Activated naive CD8-positive, alpha-beta T cell treated with anti-CD3 and anti-CD28 coated beads, Interleukin-2, amount 10 ng/mL, durations not matched to agents 7 days and 5 days (primary cell): ENCODE data around the gene ABCA4. TPM values are rescaled to one million over a fixed set of nuclear protein-coding genes. Genes with fewer than 3 reads are reported as not detected.

Source experiments
- ATAC-seq: fragments of 150-1000 bp; cut with Tn5 transposase; one replicate; pipeline ENCODE4 v1.10.0; 2021; ENCODE audit warnings: low read depth, moderate library complexity
- POLR2A ChIA-PET: fragments of 350-600 bp; sonication (Branson Sonifier 250); formaldehyde crosslinking; loops from one replicate; lab custom pipeline; 2021; ENCODE audit warnings: antibody characterized with exemption; lab: Charles Lee
- DNase-seq: peaks from one replicate; pipeline ENCODE4 v3.0.0; 2021
- H3K27ac Mint-ChIP-seq: one replicate; pipeline ENCODE4 v1.8.0; 2022; ENCODE audit warnings: mild to moderate bottlenecking, mixed read lengths
- H3K27me3 Mint-ChIP-seq: one replicate; pipeline ENCODE4 v1.8.0; 2022; ENCODE audit warnings: mild to moderate bottlenecking, moderate library complexity, mixed read lengths
- H3K36me3 Mint-ChIP-seq: one replicate; pipeline ENCODE4 v1.8.0; 2021; ENCODE audit warnings: mild to moderate bottlenecking, mixed read lengths
- H3K4me1 Mint-ChIP-seq: one replicate; pipeline ENCODE4 v1.8.0; 2021; ENCODE audit warnings: mixed read lengths
- H3K4me3 Mint-ChIP-seq: one replicate; pipeline ENCODE4 v1.8.0; 2022; ENCODE audit warnings: mild to moderate bottlenecking, moderate library complexity, mixed read lengths
- H3K9me3 Mint-ChIP-seq: one replicate; pipeline ENCODE4 v1.8.0; 2021; ENCODE audit warnings: mixed read lengths
- total RNA-seq, 2 experiments: library from RNA; stranded (reverse); gene quantifications; one replicate each; pipeline ENCODE4 v1.2.3, GENCODE V29; 2021

The ABCA4 gene
- total RNA-seq, 2 experiments from 2014 or later: not detected

GRCh38 chr1:94027721-94028515 lies 93.0 kb downstream of the ABCA4 start:
- no peak for DNase-seq
- Mint-ChIP-seq H3K4me1 (no peaks in the 10 kb centered on the region), H3K4me3 (no peak overlapping the region), H3K36me3 (no peaks in the 10 kb centered on the region), H3K27ac (no peak overlapping the region), H3K9me3 (no peaks in the 10 kb centered on the region), H3K27me3 (peaks cover 5% of the 10 kb centered on the region)
- no peak for ATAC-seq
- POLR2A ChIA-PET: no interaction called here

- DNase-seq (no peak), ATAC-seq (no peak)
- Mint-ChIP-seq H3K27ac (no peak overlapping the region), H3K4me1 (no peaks in the 10 kb centered on the region), H3K9me3 (no peaks in the 10 kb centered on the region), H3K4me3 (no peak overlapping the region), H3K27me3 (peaks cover 5% of the 10 kb centered on the region), H3K36me3 (no peaks in the 10 kb centered on the region)
- POLR2A ChIA-PET: no interaction called here
Measured at GRCh38 chr1:94026619-94027380, 94.1 kb downstream of the ABCA4 start.

DNA sequence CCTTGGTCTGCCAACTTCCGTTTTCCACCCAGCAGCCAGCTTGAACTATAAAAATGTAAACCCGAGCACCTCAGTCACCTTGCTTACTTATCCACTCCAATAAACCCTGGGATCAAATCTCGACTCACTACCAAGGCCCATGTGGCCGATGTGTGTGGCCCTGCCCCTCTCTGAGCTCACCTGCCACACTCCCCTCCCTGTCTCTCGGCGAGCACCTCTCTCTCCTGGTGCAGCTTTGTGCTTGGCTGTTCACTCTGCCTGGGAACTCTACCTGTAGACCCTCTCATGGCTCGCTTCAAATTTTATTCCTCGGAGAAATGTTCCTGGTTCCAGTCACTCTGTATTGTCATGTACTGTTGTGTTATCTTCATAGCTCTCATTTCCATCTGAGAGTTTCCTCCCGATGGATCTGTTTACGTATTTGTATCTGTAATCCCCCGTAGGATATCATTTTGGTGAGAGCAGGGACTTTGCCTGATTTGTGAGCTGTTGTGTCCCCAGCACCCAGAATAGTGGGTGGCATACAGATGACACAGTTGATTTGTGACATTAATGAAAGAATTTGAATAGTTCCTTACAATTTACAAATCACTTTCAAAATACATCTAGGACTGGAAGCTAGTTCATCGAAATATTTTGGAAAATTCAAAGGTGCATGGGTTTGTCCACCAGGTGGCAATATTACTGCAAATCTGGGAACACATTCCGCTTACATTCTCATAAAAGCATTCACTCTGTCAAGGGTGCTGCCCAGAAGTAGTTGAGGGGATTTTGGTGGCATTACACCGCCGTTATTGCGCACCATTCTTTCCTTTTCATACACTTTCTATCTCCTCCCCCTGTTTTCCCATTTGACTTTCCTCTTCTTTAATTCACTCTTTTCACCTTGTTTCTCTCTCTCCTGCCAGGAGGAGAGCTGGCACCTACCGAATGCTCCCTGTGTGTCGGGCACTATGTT lies 95.3 kb downstream of the ABCA4 start:
- Mint-ChIP-seq H3K9me3 (no peaks in the 10 kb centered on the region), H3K27me3 (peaks cover 7% of the 10 kb centered on the region), H3K36me3 (no peaks in the 10 kb centered on the region), H3K27ac (no peak overlapping the region), H3K4me1 (no peaks in the 10 kb centered on the region), H3K4me3 (no peak overlapping the region)
- POLR2A ChIA-PET: no interaction called here
- ATAC-seq (no peak), DNase-seq (no peak)

DNA sequence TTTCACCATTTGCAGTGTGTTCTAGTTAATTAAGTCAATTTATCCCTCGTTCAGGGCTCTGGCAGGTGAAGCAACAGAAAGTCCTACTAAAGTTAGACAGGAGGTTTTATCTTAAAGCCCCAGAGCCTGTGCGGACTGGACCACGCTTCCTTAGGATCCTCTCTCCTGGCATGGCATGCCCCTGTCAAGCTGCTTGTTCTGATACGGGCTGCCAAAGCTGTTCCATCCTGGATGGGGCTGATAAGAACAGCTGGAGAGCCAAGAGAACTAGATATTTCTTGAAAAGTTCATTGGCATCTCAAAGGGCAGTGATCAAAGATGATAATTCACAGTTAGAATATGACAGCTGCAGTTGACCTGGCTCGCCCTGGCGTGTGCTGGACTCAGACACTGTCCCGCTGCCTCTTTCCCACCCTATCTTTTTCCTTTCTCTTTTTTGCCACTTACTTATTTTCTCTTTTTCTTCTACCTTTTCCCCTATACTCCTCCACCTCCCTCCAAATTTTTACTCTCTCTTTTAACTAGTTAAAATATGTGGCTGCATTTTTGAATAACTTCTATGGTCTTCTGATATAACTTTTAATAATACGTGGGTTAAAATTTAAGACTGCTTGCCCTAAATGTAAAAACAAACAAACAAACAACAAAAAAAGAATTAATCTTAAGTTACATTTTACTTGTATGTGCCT lies 96.7 kb downstream of the ABCA4 start:
- POLR2A ChIA-PET: no interaction called here
- Mint-ChIP-seq H3K4me1 (no peaks in the 10 kb centered on the region), H3K9me3 (no peaks in the 10 kb centered on the region), H3K4me3 (no peak overlapping the region), H3K27ac (no peak overlapping the region), H3K27me3 (peaks cover 7% of the 10 kb centered on the region), H3K36me3 (no peaks in the 10 kb centered on the region)
- DNase-seq (no peak), ATAC-seq (no peak)

GRCh38 chr1:94022471-94023189 lies 98.3 kb downstream of the ABCA4 start:
- Mint-ChIP-seq H3K27me3 (peaks cover 7% of the 10 kb centered on the region), H3K4me1 (peaks cover 2% of the 10 kb centered on the region), H3K4me3 (no peak overlapping the region), H3K36me3 (no peaks in the 10 kb centered on the region), H3K9me3 (no peaks in the 10 kb centered on the region), H3K27ac (no peak overlapping the region)
- POLR2A ChIA-PET: no interaction called here
- DNase-seq: no peak
- no peak for ATAC-seq

GRCh38 chr1:94020764-94021579 lies 100.0 kb downstream of the ABCA4 start:
- no peak for ATAC-seq
- Mint-ChIP-seq H3K4me3 (no peak overlapping the region), H3K4me1 (peaks cover 14% of the 10 kb centered on the region), H3K36me3 (no peaks in the 10 kb centered on the region), H3K27ac (no peak overlapping the region), H3K9me3 (no peaks in the 10 kb centered on the region), H3K27me3 (peaks cover 7% of the 10 kb centered on the region)
- POLR2A ChIA-PET: no interaction called here
- no peak for DNase-seq

DNA sequence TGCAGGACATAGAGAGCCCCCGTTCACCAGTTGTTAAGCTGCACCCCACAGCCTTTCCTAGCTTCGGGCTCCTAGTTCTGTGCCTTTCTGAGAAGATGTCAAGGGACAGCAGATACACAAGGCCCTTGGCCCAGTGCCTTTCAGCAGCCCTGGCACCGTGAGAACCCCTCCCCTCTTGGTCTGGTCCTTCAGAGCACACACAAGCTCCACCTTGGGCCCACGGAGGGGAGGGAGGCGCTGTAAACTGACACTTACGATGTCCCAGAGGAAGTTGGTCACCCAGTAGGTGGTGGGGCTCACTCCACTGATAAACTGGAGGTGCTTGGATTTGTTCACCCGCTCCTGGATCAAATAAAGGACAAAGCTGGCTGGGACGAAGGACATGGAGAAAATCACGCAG lies 101.6 kb downstream of the ABCA4 start:
- no peak for ATAC-seq
- Mint-ChIP-seq H3K9me3 (no peaks in the 10 kb centered on the region), H3K27ac (no peak overlapping the region), H3K36me3 (no peaks in the 10 kb centered on the region), H3K27me3 (peaks cover 7% of the 10 kb centered on the region), H3K4me1 (peaks cover 14% of the 10 kb centered on the region), H3K4me3 (no peak overlapping the region)
- DNase-seq: no peak
- POLR2A ChIA-PET: no interaction called here

GRCh38 chr1:94017155-94017829 lies 103.7 kb downstream of the ABCA4 start:
- H3K9me3 Mint-ChIP-seq: no peaks in the 10 kb centered on the region
- POLR2A ChIA-PET: interaction anchor here (0.6 kb wide), 1 partner anchor 170 kb away, joined by 3 read pairs; no protein-coding TSS in a partner anchor
- H3K4me1 Mint-ChIP-seq: peaks cover 14% of the 10 kb centered on the region
- H3K27ac Mint-ChIP-seq: peak overlapping the region; percentile 78
- DNase-seq (no peak), ATAC-seq (peak; percentile 97)
- peak overlapping the region; percentile 61 for H3K4me3 Mint-ChIP-seq
- H3K36me3 Mint-ChIP-seq: no peaks in the 10 kb centered on the region
- peaks cover 14% of the 10 kb centered on the region for H3K27me3 Mint-ChIP-seq

DNA sequence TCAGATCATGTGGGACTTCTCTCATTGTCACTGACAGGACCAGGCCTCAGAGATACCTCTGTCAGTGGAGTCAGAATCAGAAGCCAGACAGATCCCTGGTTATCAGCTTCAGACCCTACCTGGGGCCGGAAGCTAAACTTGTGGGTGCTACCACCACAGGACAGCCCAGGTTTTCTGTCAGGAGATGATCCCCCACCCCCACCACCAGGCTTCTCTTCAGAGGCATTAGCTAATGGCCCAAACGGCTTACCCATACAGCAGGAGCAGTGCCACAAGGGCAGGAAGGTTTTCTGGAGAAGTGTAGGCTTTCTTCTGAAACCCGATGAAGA lies 105.5 kb downstream of the ABCA4 start:
- DNase-seq (no peak), ATAC-seq (no peak)
- no peaks in the 10 kb centered on the region for H3K9me3 Mint-ChIP-seq
- H3K27me3 Mint-ChIP-seq: peaks cover 12% of the 10 kb centered on the region
- peaks cover 14% of the 10 kb centered on the region for H3K4me1 Mint-ChIP-seq
- H3K36me3 Mint-ChIP-seq: no peaks in the 10 kb centered on the region
- no peak overlapping the region for H3K4me3 Mint-ChIP-seq
- POLR2A ChIA-PET: no interaction called here
- H3K27ac Mint-ChIP-seq: no peak overlapping the region

DNA sequence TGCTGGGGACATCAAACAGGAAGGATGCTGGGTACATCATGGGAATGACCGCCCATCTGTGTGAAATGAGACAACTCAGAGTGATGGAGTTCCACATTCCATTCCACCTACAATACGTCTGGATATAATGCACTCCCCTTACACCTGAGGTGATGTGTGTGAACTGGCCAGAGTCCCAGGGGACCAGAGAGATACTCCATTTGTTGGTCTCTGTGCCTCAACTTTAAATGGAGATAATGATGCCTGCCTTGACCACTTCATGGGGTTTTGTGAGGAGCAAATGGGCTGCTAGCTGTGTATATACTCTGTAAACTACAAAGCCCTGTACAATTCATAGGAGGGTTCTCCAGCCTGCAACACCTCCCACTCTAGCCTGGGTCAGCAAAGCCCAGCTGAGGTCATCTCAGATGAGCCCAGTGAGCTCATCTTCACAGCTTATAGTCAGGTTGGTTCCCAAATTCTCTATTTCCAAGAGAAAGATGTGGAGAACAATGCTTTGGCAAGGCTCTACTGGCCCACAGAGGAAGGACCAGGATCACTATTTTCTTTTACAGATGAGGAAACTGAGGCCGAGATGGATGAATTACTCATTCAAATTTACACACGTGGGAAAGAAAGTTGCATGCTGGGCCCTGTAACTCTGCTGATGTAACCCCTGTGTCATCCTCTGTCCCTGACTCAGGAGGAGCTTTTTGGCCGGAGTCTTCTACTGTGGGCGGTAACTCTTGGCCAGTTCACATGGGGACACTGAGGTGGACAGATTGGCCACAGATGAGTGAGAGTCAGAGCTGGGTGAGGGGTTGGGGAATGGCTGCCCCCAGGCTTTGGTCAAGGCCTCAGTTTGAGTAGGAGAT lies 106.1 kb downstream of the ABCA4 start:
- peaks cover 12% of the 10 kb centered on the region for H3K27me3 Mint-ChIP-seq
- H3K4me1 Mint-ChIP-seq: peaks cover 14% of the 10 kb centered on the region
- no peak overlapping the region for H3K27ac Mint-ChIP-seq
- POLR2A ChIA-PET: no interaction called here
- DNase-seq (no peak), ATAC-seq (no peak)
- H3K36me3 Mint-ChIP-seq: no peaks in the 10 kb centered on the region
- H3K9me3 Mint-ChIP-seq: no peaks in the 10 kb centered on the region
- H3K4me3 Mint-ChIP-seq: no peak overlapping the region

- Mint-ChIP-seq H3K9me3 (no peaks in the 10 kb centered on the region), H3K36me3 (no peaks in the 10 kb centered on the region), H3K27ac (peak overlapping the region; percentile 55), H3K4me3 (no peak overlapping the region), H3K4me1 (peaks cover 14% of the 10 kb centered on the region), H3K27me3 (peaks cover 12% of the 10 kb centered on the region)
- DNase-seq: no peak
- ATAC-seq: no peak
- POLR2A ChIA-PET: interaction anchor here (1.0 kb wide), 1 partner anchor 372 kb away, joined by 3 read pairs; no protein-coding TSS in a partner anchor
Measured at GRCh38 chr1:94014087-94014486, 106.9 kb downstream of the ABCA4 start.
